Measurements from ENCODE around the gene ATP8B1.

GRCh38 chr18:57649556-57650500 lies 153.3 kb downstream of the ATP8B1 start:
- TF ChIP-seq, protein P1, sequence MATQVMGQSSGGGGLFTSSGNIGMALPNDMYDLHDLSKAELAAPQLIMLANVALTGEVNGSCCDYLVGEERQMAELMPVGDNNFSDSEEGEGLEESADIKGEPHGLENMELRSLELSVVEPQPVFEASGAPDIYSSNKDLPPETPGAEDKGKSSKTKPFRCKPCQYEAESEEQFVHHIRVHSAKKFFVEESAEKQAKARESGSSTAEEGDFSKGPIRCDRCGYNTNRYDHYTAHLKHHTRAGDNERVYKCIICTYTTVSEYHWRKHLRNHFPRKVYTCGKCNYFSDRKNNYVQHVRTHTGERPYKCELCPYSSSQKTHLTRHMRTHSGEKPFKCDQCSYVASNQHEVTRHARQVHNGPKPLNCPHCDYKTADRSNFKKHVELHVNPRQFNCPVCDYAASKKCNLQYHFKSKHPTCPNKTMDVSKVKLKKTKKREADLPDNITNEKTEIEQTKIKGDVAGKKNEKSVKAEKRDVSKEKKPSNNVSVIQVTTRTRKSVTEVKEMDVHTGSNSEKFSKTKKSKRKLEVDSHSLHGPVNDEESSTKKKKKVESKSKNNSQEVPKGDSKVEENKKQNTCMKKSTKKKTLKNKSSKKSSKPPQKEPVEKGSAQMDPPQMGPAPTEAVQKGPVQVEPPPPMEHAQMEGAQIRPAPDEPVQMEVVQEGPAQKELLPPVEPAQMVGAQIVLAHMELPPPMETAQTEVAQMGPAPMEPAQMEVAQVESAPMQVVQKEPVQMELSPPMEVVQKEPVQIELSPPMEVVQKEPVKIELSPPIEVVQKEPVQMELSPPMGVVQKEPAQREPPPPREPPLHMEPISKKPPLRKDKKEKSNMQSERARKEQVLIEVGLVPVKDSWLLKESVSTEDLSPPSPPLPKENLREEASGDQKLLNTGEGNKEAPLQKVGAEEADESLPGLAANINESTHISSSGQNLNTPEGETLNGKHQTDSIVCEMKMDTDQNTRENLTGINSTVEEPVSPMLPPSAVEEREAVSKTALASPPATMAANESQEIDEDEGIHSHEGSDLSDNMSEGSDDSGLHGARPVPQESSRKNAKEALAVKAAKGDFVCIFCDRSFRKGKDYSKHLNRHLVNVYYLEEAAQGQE (IDR thresholded peaks at IDR 0.05; ENCODE audit: unreplicated experiment) = no peak
- TF ChIP-seq, protein P2, sequence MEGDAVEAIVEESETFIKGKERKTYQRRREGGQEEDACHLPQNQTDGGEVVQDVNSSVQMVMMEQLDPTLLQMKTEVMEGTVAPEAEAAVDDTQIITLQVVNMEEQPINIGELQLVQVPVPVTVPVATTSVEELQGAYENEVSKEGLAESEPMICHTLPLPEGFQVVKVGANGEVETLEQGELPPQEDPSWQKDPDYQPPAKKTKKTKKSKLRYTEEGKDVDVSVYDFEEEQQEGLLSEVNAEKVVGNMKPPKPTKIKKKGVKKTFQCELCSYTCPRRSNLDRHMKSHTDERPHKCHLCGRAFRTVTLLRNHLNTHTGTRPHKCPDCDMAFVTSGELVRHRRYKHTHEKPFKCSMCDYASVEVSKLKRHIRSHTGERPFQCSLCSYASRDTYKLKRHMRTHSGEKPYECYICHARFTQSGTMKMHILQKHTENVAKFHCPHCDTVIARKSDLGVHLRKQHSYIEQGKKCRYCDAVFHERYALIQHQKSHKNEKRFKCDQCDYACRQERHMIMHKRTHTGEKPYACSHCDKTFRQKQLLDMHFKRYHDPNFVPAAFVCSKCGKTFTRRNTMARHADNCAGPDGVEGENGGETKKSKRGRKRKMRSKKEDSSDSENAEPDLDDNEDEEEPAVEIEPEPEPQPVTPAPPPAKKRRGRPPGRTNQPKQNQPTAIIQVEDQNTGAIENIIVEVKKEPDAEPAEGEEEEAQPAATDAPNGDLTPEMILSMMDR (conservative IDR thresholded peaks at IDR 0.05; ENCODE audit: low read depth in 2 of 2) = no peak
- no peak for TF ChIP-seq POLR2AphosphoS5 (IDR thresholded peaks at IDR 0.05; ENCODE audit: low read depth)
- TF ChIP-seq EZH2 (IDR thresholded peaks at IDR 0.05; ENCODE audit: low read depth, unreplicated experiment) = no peak
